GM20000 (cell line): ENCODE measurements around the gene CLSTN1.

Experiments
- DNase-seq: peaks from one replicate; pipeline ENCODE4 v3.0.0; 2012; ENCODE audit warnings: low spot score
- TF ChIP-seq, protein P1 (sequence below): IDR thresholded peaks from 2 replicates; pipeline ENCODE4 v1.5.1; 2012; ENCODE audit warnings: mild to moderate bottlenecking, control low read depth; ENCODE audit errors: extremely low read depth, missing control alignments

The CLSTN1 gene

DNA sequence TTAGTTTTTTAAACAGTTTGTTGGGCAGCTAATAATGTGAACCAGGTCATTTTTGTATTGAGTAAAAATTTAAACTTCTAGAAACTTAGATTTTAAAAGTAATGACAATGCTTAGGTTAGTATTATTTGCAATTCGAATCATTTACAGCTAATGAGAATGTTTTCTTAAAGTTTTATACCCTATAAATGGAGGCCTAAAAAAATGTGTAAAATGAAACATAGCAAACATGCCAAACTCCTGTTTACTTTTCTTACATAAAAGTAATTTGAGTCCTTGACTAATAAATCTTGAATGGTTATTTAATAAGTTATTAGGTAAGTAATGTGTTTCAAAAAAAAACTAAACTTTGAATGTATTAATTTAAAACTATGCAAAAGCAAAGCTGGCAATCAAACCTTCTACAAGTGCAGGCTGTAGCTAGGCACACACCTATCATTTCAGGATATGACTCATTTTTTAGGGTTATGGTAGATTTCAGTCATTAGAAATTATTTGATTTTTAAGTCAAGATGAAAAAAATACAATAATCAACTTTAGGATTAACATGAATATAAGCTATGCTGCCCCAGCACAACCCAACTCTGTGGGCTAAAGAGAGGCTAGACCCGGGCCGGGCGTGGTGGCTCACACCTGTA is 41.5 kb downstream of the CLSTN1 start:
- TF ChIP-seq, protein P1, sequence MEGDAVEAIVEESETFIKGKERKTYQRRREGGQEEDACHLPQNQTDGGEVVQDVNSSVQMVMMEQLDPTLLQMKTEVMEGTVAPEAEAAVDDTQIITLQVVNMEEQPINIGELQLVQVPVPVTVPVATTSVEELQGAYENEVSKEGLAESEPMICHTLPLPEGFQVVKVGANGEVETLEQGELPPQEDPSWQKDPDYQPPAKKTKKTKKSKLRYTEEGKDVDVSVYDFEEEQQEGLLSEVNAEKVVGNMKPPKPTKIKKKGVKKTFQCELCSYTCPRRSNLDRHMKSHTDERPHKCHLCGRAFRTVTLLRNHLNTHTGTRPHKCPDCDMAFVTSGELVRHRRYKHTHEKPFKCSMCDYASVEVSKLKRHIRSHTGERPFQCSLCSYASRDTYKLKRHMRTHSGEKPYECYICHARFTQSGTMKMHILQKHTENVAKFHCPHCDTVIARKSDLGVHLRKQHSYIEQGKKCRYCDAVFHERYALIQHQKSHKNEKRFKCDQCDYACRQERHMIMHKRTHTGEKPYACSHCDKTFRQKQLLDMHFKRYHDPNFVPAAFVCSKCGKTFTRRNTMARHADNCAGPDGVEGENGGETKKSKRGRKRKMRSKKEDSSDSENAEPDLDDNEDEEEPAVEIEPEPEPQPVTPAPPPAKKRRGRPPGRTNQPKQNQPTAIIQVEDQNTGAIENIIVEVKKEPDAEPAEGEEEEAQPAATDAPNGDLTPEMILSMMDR: no peak

DNA sequence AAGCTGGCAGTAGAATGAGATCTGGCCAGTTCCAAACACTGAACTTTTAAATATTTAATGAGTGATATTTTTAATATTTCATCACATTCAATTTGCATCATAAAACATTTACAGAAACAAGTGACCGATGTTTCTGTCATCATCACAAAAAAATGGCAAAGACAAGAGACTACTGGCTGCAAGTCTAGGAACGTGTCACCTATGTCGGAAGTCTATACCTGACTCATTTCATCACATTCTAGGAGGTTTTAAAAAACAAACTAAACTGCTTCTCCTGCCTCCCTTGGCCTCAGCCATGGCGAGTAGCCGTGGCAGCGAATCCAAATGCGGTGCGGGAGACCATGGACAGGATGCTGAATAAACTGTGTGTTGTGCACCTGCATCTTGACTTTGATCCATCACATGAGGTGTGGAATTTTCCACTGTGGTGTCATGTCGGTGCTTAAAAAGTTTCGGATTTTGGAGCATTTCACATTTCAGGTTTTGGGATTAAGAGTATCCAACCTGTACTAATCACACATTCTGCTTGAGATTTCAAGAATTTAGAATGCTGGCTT is 43.1 kb downstream of the CLSTN1 start:
- DNase-seq: no peak
- TF ChIP-seq, protein P1: no peak

More for the DNA sequence above, 41.5 kb downstream of the CLSTN1 start:
- DNase-seq: no peak

DNA sequence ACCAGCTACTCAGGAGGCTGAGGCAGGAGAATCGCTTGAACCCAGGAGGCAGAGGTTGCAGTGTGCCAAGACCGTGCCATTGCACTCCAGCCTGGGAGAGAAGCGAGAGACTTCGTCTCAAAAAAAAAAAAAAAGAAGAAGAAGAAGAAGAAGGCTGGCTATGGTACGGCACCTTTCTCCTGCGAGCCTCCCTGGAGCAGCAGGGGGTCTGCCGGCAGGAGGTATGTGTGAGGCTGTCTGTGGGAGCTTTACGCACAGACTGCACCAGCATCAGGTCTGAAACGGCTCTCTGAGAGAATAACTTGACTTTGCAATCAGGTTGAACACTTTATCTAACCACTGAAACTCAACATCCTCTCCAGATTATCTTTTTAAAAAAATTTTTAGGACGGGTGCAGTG is 44.9 kb downstream of the CLSTN1 start:
- TF ChIP-seq, protein P1: no peak
- DNase-seq: no peak

- TF ChIP-seq, protein P1: no peak
- DNase-seq: no peak
Measured at GRCh38 chr1:9776685-9777084, 47.1 kb downstream of the CLSTN1 start.

GRCh38 chr1:9774712-9775679 is 48.8 kb downstream of the CLSTN1 start:
- TF ChIP-seq, protein P1: no peak
- no peak for DNase-seq

DNA sequence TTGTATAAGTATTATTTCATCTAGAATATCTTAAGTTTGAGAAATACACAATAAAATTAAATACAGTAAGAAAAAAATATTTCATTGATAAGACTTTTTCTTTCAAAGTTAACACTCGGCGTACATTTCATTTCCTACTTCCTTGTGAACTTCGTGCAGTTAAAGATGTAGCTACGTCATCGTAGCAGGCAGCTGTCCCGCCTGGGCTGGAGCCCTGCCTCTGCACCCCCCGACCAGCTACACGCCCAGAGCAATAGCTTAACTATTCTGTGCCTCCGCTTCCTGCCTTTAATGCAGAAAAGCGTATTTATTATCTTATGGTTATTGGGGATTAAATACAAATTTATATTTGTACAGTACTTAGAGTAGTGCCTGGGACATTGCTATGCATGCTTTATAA is 53.5 kb downstream of the CLSTN1 start:
- no peak for DNase-seq
- TF ChIP-seq, protein P1: no peak

DNA sequence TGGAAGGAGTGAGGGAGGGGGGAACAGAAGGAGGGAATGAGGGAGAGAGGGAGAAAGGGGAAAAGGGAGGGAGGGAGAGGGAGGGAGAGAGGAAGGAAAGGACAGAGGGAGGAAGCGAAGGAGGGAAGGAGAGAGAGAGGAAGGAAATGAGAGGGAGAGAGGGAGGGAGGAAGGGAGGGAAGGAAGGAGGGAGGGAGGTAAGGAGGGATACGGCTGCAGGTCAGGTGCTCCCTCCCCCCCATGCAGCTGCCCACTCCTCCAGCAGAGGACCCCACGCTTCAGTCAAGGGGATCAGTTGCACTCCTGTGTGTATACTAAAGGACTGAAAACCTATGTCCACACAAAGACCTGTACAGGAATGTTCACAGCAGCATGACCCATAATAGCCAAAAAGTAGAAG is 54.8 kb downstream of the CLSTN1 start:
- TF ChIP-seq, protein P1: no peak
- DNase-seq: no peak
